ENCODE results near the gene ARL16. TPM values are rescaled to one million over a fixed set of nuclear protein-coding genes. Genes with fewer than 3 reads are reported as not detected.

Gene ARL16

GRCh38 chr17:81635431-81635830, 48.2 kb downstream of the ARL16 start:
- H2BK15ac ChIP-seq (replicated peaks; ENCODE audit: low read depth), result no peak overlapping the region
- peaks cover 36% of the 10 kb centered on the region for H3K79me2 ChIP-seq (ENCODE audit: control insufficient read depth, insufficient read depth, low read length)
- no peaks in the 10 kb centered on the region for H3K27me3 ChIP-seq (ENCODE audit: insufficient read depth, low read length, poor library complexity)
- H3K4ac ChIP-seq (ENCODE audit: low read depth, low read length), result no peak overlapping the region
- no peak overlapping the region for H2BK5ac ChIP-seq (ENCODE audit: low read length)
- H3K4me3 ChIP-seq (ENCODE audit: low read length), result no peak overlapping the region
- no peak overlapping the region for H3K27ac ChIP-seq (ENCODE audit: low read depth, low read length)
- DNase-seq, result no peak
- no peak overlapping the region for H2BK120ac ChIP-seq (ENCODE audit: low read depth, low read length)
- H3K4me2 ChIP-seq (ENCODE audit: low read length), result no peak overlapping the region
- H3K4me1 ChIP-seq (ENCODE audit: control insufficient read depth, low read depth, low read length), result no peaks in the 10 kb centered on the region
- H3K23ac ChIP-seq (ENCODE audit: low read length), result no peak overlapping the region
- H2AK5ac ChIP-seq (ENCODE audit: low read length), result no peak overlapping the region
- H4K8ac ChIP-seq (ENCODE audit: low read depth, low read length), result no peak overlapping the region
- peak overlapping the region; percentile 84 for H3K9ac ChIP-seq (ENCODE audit: low read length)
- no peaks in the 10 kb centered on the region for H3K36me3 ChIP-seq (ENCODE audit: control insufficient read depth, insufficient read depth, low read length)
- no peak overlapping the region for H3K18ac ChIP-seq (ENCODE audit: low read length)
- H4K5ac ChIP-seq (ENCODE audit: low read length), result no peak overlapping the region
- no peak overlapping the region for H3K56ac ChIP-seq (ENCODE audit: low read length)
- WGBS (ENCODE audit: extremely low coverage, insufficient coverage, low lambda C conversion rate), result no CpG with 5 or more reads among the region's 5 CpGs
- H3K79me1 ChIP-seq (ENCODE audit: low read length), result peaks cover 5% of the 10 kb centered on the region

GRCh38 chr17:81631482-81631881, 52.1 kb downstream of the ARL16 start:
- Histone ChIP-seq H3K9ac (ENCODE audit: low read length) (no peak overlapping the region), H2BK120ac (ENCODE audit: low read depth, low read length) (no peak overlapping the region), H3K4me3 (ENCODE audit: low read length) (no peak overlapping the region), H3K18ac (ENCODE audit: low read length) (no peak overlapping the region), H4K5ac (ENCODE audit: low read length) (no peak overlapping the region), H4K8ac (ENCODE audit: low read depth, low read length) (no peak overlapping the region), H2AK5ac (ENCODE audit: low read length) (no peak overlapping the region), H3K23ac (ENCODE audit: low read length) (no peak overlapping the region), H3K79me2 (ENCODE audit: control insufficient read depth, insufficient read depth, low read length) (peaks cover 35% of the 10 kb centered on the region), H3K4me2 (ENCODE audit: low read length) (no peak overlapping the region), H2BK15ac (replicated peaks; ENCODE audit: low read depth) (no peak overlapping the region), H2BK5ac (ENCODE audit: low read length) (no peak overlapping the region), H3K27ac (ENCODE audit: low read depth, low read length) (no peak overlapping the region), H3K27me3 (ENCODE audit: insufficient read depth, low read length, poor library complexity) (no peaks in the 10 kb centered on the region), H3K36me3 (ENCODE audit: control insufficient read depth, insufficient read depth, low read length) (peaks cover 2% of the 10 kb centered on the region), H3K79me1 (ENCODE audit: low read length) (peaks cover 5% of the 10 kb centered on the region), H3K56ac (ENCODE audit: low read length) (no peak overlapping the region), H3K4me1 (ENCODE audit: control insufficient read depth, low read depth, low read length) (no peaks in the 10 kb centered on the region), H3K4ac (ENCODE audit: low read depth, low read length) (no peak overlapping the region)
- WGBS (ENCODE audit: extremely low coverage, insufficient coverage, low lambda C conversion rate), result no CpG with 5 or more reads among the region's 7 CpGs
- peak; percentile 55 for DNase-seq

Small RNA genes within 50 kb of the gene (small RNA-seq; reads per million reads assigned to genes)
- gene MIR6786 (ENCODE audit: insufficient read depth), result not detected
